GM13977 (cell line): Measurements from ENCODE around the gene TNNT1.

Source experiments
- DNase-seq: peaks from one replicate; pipeline ENCODE4 v3.0.0; 2012; ENCODE audit warnings: low spot score
- CTCF ChIP-seq: IDR thresholded peaks from 2 replicates; pipeline ENCODE4 v1.5.1; 2012; ENCODE audit warnings: mild to moderate bottlenecking, control low read depth; ENCODE audit not compliant: insufficient read depth; ENCODE audit errors: extremely low read depth, missing control alignments
- in situ Hi-C: fragments of 300-500 bp; cut with MboI; formaldehyde crosslinking; loops from one replicate; pipeline ENCODE4 v1.12.0; 2022; ENCODE audit warnings: low sequenced_read_pairs, low pct_unique_long_range_greater_than_20kb, mixed read lengths, inconsistent platforms; ENCODE audit not compliant: unreplicated experiment

TNNT1 gene

DNA sequence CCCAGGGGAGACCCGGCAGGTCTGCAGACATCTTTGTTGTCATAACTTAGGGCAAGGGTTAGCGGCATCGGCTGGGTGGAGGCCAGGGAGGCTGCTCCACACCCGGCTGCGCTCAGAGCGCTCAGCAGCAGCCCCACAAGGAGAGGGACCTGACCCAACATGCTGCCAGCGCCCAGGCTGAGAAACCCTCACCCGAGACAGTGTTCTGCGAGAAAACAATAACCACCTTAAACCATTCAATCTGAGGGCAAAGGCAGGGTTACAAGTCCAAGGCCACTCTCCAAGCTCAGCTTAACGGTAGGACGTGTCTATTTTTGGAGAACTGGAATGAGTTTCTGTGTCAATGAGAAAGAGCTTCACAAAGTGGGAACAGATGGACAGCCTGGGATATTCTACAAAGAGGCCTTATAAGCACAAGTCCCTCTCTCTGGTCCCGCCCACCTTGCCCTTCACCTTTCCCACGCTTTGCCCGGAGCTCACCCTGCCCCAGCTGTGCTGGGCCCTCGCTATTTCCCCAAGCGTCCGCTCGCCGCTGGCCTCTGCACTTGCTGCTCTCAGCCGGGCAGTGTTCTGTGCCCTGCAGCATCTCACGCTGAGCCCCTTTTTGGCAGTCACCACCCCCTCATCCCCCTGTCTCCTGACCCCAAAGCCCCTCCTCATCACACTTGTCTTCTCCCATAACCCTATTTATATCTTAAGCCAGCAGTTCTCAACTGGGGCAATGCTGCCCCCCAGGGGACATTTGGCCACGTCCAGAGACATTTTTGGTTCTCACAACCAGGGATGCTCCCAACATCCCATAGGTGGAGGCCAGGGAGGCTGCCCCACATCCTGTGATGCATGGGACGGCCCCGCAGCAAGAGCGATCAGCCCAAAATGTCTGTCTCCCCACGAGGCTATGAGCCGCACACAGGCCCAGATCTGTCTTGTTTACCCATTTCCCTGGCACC lies 49.2 kb downstream of the TNNT1 start:
- in situ Hi-C loops, result loop anchor here (25.0 kb wide), 1 partner anchor 638 kb away; the partner anchor contains the start of genes CDC42EP5 and LENG9
- no peak for DNase-seq
- peak; percentile 26 for TF ChIP-seq CTCF

GRCh38 chr19:55098716-55099556 lies 50.1 kb downstream of the TNNT1 start:
- in situ Hi-C loops, result no loop called here
- DNase-seq, result no peak
- TF ChIP-seq CTCF, result peak; percentile 16

GRCh38 chr19:55097864-55098715 lies 50.9 kb downstream of the TNNT1 start:
- no peak for DNase-seq
- in situ Hi-C loops, result no loop called here

GRCh38 chr19:55096061-55096701 lies 52.8 kb downstream of the TNNT1 start:
- in situ Hi-C loops, result no loop called here
- TF ChIP-seq CTCF, result no peak
- no peak for DNase-seq

More at GRCh38 chr19:55097864-55098715, 50.9 kb downstream of the TNNT1 start:
- TF ChIP-seq CTCF, result no peak

DNA sequence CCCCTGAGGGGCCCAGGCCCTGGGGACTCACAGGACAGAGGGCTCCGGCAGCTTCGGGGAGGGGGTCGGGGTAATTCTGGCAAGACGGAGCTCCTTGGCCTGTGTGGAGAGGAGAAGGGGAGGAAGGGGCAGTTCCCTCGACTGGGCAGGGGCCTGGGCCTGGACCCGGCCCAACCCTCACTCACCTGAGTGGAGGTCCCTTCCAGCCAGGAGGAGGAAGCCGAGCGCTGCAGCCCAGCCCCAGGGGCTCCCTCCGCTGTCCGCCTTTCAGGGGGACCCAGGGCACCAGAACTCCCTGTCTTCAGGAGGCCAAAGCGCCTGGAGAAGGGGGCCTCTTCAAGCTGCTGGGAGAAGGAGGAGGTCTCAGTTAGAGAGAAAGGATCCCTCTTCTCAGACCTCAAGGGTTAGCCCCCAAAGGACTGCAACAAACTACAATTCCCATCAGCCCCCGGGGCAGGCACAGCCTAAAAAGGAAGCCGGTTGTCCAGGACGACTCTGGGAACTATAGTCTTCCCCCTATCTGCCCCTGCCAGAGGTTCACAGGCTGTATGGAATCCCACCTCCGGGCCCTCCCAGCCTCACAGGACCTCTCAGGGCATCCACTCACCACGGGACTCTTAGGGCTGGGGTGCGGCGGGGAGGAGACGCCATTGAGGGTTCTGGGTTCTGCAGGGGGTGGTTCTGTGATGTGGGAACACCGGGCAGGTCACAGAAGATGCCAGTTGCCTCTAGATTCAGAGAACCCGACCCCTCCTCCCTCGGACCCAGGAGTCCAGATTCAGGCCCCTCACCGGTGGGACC lies 53.5 kb downstream of the TNNT1 start:
- no peak for DNase-seq
- no peak for TF ChIP-seq CTCF
- in situ Hi-C loops, result no loop called here
